ENCODE measurements around the gene GGA2.

GGA2 gene

DNA sequence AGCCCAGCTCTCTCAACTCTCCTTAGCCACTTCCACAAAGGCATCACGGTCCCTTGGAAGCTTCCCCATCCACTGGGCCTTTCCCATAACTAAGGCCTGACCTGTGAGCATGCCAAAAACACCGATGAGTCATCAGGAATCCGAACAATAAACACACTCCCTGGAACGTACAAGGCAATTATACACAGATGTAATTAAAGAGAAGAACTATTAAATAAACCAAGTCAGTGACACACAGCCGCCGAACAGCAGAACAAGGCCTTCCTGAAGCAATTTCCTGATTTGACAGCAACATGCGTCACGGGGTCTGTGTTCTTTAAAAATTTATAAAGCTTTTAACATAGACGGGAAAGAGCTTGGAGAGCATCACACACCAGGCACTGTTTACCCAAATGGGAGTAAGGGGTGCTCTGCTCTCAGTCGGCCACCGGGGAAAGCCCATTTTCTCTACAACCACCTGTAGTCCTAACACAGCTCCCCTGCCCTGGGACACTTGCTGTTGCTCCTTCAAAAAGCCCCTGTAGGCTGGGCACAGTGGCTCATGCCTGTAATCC, 86.7 kb downstream of the GGA2 start:
- in situ Hi-C loops (cut with MboI; ENCODE audit: low sequenced_read_pairs) = no loop called here

DNA sequence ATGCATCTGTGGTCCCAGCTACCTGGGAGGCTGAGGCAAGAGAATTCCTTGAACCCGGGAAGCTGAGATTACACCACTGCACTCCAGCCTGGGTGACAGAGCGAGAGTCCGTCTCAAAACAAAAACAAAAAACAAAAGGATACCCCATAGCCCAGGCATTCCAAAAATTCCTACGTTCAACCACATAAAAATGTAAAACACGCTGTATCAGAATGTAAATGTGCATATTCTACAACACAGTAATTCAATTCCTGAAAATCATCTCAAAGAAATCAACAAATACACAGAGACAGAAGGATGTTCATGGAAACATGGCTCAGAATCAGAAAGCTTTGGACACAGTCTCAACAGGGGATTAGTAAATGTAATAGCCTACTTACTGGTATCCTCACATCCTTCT, 90.3 kb downstream of the GGA2 start:
- in situ Hi-C loops (cut with MboI; ENCODE audit: low sequenced_read_pairs) = no loop called here

GRCh38 chr16:23416816-23417215, 93.5 kb downstream of the GGA2 start:
- in situ Hi-C loops (cut with MboI; ENCODE audit: low sequenced_read_pairs) = no loop called here

DNA sequence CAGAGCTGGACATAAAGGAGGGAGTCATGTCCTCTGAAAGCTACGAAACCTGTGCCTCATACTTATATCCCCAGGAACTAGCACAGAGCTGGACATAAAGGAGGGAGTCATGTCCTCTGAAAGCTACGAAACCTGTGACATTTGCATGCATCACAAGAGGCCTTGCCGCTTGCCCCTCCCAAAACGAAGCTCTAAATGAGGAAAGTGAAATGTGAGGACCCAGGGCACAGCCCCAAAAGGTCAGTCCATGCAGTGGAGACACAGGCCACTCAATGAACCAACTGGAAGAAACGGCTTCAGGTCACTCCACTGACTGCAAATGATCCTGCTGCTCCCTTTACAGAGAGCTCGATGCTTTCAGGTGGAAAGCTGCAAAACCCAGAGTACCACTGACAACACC, 95.6 kb downstream of the GGA2 start:
- in situ Hi-C loops (cut with MboI; ENCODE audit: low sequenced_read_pairs) = no loop called here

All from HL-60/S4 treated with phorbol 12-myristate 13-acetate at 8.2 ng/mL for 4 days and 3 days (cell line).